C4-2B (cell line): Measurements from ENCODE around the gene IQSEC1.

Experiments
- H3K27ac ChIP-seq: fragments of 450-650 bp; 2 replicates; pipeline ENCODE4 v1.5.1; 2017
- ZFX ChIP-seq: fragments of 450-650 bp; IDR thresholded peaks from 2 replicates; pipeline ENCODE4 v1.6.1; 2017
- TF ChIP-seq, protein P1 (sequence below): fragments of 450-650 bp; conservative IDR thresholded peaks from 2 replicates; pipeline ENCODE4 v1.5.1; 2017; ENCODE audit warnings: mild to moderate bottlenecking

Gene IQSEC1

DNA sequence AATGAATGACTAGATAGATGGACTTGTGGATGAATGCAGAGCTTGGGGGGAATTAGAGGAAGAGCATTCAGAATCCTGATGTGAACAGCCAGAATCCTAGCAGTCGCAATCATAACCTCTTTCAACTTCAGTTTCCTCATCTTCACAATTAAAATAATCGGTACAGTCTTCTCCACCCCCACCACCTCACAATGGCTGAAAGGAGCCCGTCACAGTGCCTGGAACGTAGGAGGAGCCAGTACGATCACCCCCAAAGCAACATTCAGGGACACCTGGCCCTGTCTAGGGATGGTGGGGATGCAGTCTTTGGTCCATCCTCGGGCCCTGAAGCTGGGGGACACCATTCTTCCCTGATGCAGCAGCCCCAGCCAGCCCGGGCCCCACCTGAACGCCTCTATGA lies 151.5 kb downstream of the IQSEC1 start:
- H3K27ac ChIP-seq, result no peak overlapping the region
- TF ChIP-seq ZFX, result no peak
- TF ChIP-seq, protein P1, sequence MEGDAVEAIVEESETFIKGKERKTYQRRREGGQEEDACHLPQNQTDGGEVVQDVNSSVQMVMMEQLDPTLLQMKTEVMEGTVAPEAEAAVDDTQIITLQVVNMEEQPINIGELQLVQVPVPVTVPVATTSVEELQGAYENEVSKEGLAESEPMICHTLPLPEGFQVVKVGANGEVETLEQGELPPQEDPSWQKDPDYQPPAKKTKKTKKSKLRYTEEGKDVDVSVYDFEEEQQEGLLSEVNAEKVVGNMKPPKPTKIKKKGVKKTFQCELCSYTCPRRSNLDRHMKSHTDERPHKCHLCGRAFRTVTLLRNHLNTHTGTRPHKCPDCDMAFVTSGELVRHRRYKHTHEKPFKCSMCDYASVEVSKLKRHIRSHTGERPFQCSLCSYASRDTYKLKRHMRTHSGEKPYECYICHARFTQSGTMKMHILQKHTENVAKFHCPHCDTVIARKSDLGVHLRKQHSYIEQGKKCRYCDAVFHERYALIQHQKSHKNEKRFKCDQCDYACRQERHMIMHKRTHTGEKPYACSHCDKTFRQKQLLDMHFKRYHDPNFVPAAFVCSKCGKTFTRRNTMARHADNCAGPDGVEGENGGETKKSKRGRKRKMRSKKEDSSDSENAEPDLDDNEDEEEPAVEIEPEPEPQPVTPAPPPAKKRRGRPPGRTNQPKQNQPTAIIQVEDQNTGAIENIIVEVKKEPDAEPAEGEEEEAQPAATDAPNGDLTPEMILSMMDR, result no peak

DNA sequence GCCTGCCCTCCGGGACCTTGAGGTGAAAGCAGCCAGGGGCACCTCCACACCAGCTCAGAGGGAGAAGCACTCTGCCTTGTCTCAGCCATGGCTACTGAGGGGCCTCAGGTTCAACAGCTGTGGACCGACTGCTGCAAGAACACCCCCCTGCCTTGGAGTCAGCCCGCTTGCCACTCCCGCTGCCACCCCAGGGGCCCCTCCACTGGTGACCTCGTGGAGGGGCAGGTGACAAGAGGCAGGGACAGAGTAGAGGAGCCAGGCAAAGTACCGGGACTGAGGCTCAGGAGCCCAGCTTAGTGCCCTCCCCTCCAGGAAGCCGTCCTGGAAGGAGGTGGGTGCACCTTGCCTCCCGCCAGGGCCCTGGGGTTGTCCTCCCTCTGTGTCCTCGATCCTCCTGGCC lies 152.3 kb downstream of the IQSEC1 start:
- no peak overlapping the region for H3K27ac ChIP-seq
- TF ChIP-seq, protein P1, result no peak
- TF ChIP-seq ZFX, result no peak

DNA sequence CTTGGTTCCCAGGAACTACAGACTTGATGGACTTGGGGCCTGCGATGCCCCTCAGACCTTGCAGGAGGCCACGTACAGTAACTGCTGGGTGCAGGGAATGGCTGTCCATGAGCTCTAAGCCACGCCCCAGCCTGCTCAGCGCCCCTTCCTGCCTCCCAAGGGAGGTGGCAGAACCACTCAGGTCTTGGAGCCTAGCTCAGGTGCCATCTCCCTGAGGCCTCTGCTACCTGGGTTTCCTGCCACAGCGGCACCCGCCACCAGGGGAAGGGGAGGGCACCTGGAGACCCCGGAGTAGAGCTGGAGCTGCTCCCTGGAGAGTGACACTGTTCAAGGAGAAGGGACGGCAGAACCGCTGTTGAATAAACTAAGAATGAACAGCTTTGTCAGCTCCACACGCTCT lies 154.0 kb downstream of the IQSEC1 start:
- H3K27ac ChIP-seq, result no peak overlapping the region
- TF ChIP-seq, protein P1, result no peak
- no peak for TF ChIP-seq ZFX

DNA sequence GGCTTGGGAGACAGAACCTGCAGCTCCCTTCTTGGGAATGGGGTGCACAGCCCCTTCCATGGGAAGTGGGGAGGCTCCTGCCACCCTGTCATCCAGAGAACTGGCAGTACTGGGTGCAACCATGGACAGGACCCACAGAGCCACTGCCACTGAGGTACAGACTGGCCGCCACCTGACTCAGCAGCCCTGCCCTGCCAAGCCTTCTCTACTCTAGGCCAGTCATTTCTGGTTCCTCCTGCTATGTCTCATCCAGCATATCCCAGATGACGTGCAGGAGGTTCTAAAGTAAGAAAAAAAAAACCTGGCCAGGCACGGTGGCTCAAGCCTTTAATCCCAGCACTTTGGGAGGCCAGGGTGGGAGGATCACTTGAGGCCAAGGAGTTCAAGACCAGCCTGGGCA lies 155.0 kb downstream of the IQSEC1 start:
- TF ChIP-seq, protein P1, result no peak
- TF ChIP-seq ZFX, result no peak

DNA sequence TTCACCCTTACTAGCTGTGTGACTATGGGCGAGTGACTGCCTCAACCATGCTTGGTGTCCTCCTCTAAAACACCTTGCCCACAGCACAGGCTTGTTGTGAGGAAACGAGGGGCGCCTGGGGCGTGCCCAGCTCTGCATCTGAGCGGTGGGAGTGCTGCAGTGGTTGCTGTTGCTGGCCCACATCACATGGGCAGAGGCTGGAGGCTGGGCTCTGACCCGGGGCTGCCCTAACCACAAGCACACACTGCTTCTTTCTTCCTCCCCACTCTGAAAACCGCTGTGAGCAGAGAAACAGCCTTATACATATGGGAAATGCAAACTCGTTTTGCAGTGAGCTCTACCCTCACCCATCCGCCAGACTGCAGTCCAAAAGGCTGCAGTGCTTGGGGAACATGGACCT lies 157.1 kb downstream of the IQSEC1 start:
- no peak overlapping the region for H3K27ac ChIP-seq
- TF ChIP-seq, protein P1, result no peak
- no peak for TF ChIP-seq ZFX

More for the DNA sequence above, 155.0 kb downstream of the IQSEC1 start:
- H3K27ac ChIP-seq, result no peak overlapping the region

DNA sequence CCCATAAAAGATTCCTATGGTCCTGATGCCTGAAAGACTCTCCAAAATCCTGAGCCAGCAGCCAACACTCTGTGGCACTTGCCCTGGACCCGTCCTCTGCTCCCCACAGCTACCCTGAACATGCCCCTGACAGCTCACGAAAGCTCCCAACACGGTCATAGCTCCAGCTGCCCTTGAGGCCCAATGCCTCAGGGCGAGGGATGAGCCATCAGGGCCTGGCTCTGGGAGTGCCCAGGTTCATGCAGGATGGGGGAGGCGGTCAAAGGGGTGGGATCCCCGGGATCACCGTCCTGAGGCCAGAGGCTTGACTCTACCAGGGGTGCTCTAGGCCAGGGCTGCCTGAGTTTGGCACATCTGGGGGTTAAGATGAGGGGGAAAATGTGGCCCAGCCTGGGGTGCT lies 159.1 kb downstream of the IQSEC1 start:
- TF ChIP-seq, protein P1, result no peak
- TF ChIP-seq ZFX, result no peak

DNA sequence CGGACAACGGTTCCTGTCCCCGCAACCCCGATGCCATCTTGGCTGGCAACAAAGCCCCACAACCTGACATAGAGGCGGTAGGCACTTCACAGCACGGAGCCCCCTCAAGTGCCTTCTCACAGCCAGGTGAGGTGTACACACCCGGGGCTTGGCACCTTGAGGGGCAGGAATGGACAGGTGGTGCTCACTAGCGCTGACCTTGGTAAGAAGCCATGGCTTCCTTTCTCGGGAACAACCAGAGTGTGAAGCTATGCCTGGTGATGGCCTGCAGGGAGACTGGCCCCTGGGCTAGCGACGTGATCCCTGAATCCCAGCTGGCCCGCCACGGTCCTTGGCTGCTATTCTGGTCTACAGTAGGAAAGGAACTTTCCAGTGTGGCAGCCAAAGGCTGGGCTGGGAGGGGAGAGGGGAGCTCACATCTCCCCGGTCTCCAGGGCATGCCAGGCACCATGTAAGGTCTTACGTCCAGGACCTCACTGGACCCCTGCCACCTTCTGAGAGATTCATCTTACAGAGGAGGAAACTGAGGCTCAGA lies 161.3 kb downstream of the IQSEC1 start:
- no peak for TF ChIP-seq ZFX
- TF ChIP-seq, protein P1, result no peak
- H3K27ac ChIP-seq, result no peak overlapping the region

More for the DNA sequence above, 159.1 kb downstream of the IQSEC1 start:
- H3K27ac ChIP-seq, result no peak overlapping the region
